ENCODE results near the gene SIRT3. TPM values are rescaled to one million over a fixed set of nuclear protein-coding genes. Genes with fewer than 3 reads are reported as not detected.

The SIRT3 gene
- total and polyA plus RNA-seq, 2 donors (not counting 1 experiment from before 2014, with no cell fraction given) = 8.8 to 11.0 TPM

DNA sequence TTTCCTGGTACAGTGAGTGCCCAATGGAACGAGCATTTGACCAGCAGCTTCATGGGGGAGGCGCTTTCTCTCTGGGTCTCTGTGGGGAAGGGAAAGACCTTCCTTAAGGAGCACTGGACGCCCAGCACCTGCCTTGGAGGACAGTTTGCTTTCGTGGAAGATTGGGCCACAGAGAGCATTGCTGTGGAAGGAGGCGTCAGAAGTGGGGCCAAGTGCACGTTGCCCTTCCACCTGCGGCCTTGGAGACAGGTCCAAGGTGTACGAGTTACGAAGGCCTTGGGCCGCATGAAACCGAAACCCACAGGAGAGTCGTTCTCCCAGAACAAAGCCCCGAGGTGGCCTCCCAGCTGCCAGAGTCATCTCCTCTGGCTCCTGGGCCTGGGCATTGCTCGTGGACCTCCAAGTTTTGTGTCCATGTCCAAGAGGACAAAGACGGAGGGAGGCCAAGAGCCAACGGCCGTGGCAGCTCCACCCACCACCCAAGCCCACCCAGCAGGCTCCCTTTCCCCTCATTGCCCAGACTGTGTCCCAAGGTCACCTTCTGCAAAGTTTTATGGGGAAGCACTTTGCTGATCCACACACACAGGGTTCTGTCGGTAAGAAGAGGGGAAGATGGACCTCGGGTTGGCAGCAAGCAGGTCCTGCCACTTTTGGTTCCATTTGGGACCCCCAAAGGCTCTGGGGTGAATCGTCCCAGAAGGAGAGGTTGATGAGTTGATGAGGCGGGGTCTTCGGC, 36.2 kb upstream of the SIRT3 start:
- TF ChIP-seq EZH2 (IDR thresholded peaks at IDR 0.05; ENCODE audit: low read length, missing control alignments) = no peak
- TF ChIP-seq, protein P1, sequence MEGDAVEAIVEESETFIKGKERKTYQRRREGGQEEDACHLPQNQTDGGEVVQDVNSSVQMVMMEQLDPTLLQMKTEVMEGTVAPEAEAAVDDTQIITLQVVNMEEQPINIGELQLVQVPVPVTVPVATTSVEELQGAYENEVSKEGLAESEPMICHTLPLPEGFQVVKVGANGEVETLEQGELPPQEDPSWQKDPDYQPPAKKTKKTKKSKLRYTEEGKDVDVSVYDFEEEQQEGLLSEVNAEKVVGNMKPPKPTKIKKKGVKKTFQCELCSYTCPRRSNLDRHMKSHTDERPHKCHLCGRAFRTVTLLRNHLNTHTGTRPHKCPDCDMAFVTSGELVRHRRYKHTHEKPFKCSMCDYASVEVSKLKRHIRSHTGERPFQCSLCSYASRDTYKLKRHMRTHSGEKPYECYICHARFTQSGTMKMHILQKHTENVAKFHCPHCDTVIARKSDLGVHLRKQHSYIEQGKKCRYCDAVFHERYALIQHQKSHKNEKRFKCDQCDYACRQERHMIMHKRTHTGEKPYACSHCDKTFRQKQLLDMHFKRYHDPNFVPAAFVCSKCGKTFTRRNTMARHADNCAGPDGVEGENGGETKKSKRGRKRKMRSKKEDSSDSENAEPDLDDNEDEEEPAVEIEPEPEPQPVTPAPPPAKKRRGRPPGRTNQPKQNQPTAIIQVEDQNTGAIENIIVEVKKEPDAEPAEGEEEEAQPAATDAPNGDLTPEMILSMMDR (conservative IDR thresholded peaks at IDR 0.05 in 1 of 2, IDR thresholded peaks at IDR 0.05 in 1 of 2; ENCODE audit: low read depth in 1 of 2, low read length in 2 of 2) = no peak
- no peak overlapping the region for H3K9ac ChIP-seq (ENCODE audit: insufficient read depth, low read length)
- DNase-seq (ENCODE audit: low read depth in 2 of 2) = no peak
- H4K20me1 ChIP-seq (ENCODE audit: control insufficient read depth, extremely low read depth, insufficient read depth, low read length) = no peaks in the 10 kb centered on the region
- no peak overlapping the region for H3K4me2 ChIP-seq (ENCODE audit: extremely low read depth, insufficient read depth, low read length)
- no peak overlapping the region for H3K4me3 ChIP-seq (replicated peaks in 1 of 4; ENCODE audit: control extremely low read depth in 1 of 4, insufficient read depth in 1 of 4, low read depth in 3 of 4, low read length in 4 of 4)
- peaks cover 4% of the 10 kb centered on the region for H3K4me1 ChIP-seq (ENCODE audit: control insufficient read depth, extremely low read depth, insufficient read depth, low read length)
- no peak overlapping the region for H2AFZ ChIP-seq (ENCODE audit: low read length)
- peaks cover 18% of the 10 kb centered on the region for H3K27me3 ChIP-seq (ENCODE audit: control insufficient read depth, insufficient read depth, low read length)
- no peaks in the 10 kb centered on the region for H3K9me3 ChIP-seq (ENCODE audit: control insufficient read depth, insufficient read depth, low read depth, low read length)
- H3K27ac ChIP-seq (ENCODE audit: insufficient read depth, low read length) = no peak overlapping the region
- H3K36me3 ChIP-seq (ENCODE audit: control insufficient read depth, insufficient read depth, low read length) = no peaks in the 10 kb centered on the region
- H3K79me2 ChIP-seq (ENCODE audit: control insufficient read depth, insufficient read depth, low read length) = no peaks in the 10 kb centered on the region

DNA sequence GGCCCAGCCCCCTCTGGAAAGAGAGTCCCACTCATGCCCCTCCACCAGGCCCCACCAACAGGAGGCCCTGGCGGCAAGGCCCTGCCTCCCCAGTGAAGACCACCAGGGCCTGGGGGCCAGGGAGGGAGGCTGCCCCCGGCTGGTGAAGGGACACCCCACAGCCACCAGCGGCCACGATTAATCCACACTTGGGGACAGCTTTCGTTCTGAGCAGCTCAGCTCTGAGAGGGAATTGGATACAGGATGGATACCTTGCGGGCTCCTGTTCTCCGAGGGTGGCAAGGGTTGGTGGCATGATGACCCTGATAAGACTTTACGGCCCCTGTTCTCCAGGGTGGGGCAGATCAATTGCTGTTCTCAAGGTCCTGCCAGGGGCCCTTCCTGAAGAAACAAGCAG, 35.2 kb upstream of the SIRT3 start:
- H3K9me3 ChIP-seq (ENCODE audit: control insufficient read depth, insufficient read depth, low read depth, low read length) = no peaks in the 10 kb centered on the region
- no peak overlapping the region for H3K27ac ChIP-seq (ENCODE audit: insufficient read depth, low read length)
- H3K4me1 ChIP-seq (ENCODE audit: control insufficient read depth, extremely low read depth, insufficient read depth, low read length) = peaks cover 4% of the 10 kb centered on the region
- no peaks in the 10 kb centered on the region for H4K20me1 ChIP-seq (ENCODE audit: control insufficient read depth, extremely low read depth, insufficient read depth, low read length)
- no peak overlapping the region for H2AFZ ChIP-seq (ENCODE audit: low read length)
- no peak overlapping the region for H3K4me2 ChIP-seq (ENCODE audit: extremely low read depth, insufficient read depth, low read length)
- DNase-seq (ENCODE audit: low read depth in 2 of 2) = no peak
- H3K4me3 ChIP-seq (replicated peaks in 1 of 4; ENCODE audit: control extremely low read depth in 1 of 4, insufficient read depth in 1 of 4, low read depth in 3 of 4, low read length in 4 of 4) = no peak overlapping the region
- H3K9ac ChIP-seq (ENCODE audit: insufficient read depth, low read length) = no peak overlapping the region
- no peaks in the 10 kb centered on the region for H3K79me2 ChIP-seq (ENCODE audit: control insufficient read depth, insufficient read depth, low read length)
- H3K27me3 ChIP-seq (ENCODE audit: control insufficient read depth, insufficient read depth, low read length) = peaks cover 13% of the 10 kb centered on the region
- H3K36me3 ChIP-seq (ENCODE audit: control insufficient read depth, insufficient read depth, low read length) = no peaks in the 10 kb centered on the region
- TF ChIP-seq EZH2 (IDR thresholded peaks at IDR 0.05; ENCODE audit: low read length, missing control alignments) = no peak
- TF ChIP-seq, protein P1 (conservative IDR thresholded peaks at IDR 0.05 in 1 of 2, IDR thresholded peaks at IDR 0.05 in 1 of 2; ENCODE audit: low read depth in 1 of 2, low read length in 2 of 2) = no peak

DNA sequence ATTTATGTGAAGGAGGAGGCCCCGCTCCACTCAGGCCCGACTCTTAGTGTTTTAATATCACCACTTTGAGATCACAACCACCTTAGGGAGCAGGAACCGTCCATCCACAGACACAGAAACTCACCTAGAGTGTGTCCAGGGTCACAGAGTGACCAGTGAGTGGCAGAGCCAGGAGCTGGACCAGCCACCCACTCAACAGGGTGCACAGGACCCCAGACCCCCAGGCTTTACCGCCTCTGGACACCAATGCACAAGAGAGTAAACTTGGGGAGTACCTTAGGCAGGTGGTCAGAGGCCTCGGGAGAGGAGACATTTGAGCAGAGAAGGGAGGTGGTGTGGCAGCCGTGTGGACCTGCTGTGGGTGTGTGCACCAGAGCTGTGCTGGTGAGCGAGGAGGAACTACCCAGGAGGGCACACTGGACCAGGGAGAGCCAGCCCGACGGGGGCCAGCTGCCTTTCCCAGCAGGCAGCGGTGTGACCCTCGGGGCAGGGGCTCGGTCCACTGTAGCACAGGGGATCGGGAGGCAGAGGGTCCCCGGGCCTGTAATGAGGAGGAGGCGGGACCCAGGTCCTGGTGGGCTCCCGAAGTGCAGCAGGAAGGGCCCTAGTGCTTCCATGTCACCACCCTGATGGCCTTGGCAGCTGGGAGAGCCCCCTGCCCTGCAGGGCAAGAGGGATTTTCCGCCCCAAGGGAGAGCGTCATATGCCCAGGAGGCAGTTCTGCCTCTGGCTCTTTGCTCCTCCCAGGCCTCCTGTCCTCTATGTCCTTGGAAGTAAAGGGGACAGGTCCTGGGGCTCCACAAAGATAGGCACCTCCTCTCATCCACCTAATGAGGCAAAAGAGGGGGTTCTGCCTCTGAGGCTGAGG, 34.5 kb upstream of the SIRT3 start:
- no peak for DNase-seq (ENCODE audit: low read depth in 2 of 2)
- Histone ChIP-seq H3K27ac (ENCODE audit: insufficient read depth, low read length) (no peak overlapping the region), H3K9ac (ENCODE audit: insufficient read depth, low read length) (no peak overlapping the region), H2AFZ (ENCODE audit: low read length) (no peak overlapping the region), H3K9me3 (ENCODE audit: control insufficient read depth, insufficient read depth, low read depth, low read length) (no peaks in the 10 kb centered on the region), H3K4me1 (ENCODE audit: control insufficient read depth, extremely low read depth, insufficient read depth, low read length) (peaks cover 4% of the 10 kb centered on the region), H3K27me3 (ENCODE audit: control insufficient read depth, insufficient read depth, low read length) (peaks cover 13% of the 10 kb centered on the region), H3K36me3 (ENCODE audit: control insufficient read depth, insufficient read depth, low read length) (no peaks in the 10 kb centered on the region), H3K4me3 (replicated peaks in 1 of 4; ENCODE audit: control extremely low read depth in 1 of 4, insufficient read depth in 1 of 4, low read depth in 3 of 4, low read length in 4 of 4) (no peak overlapping the region), H4K20me1 (ENCODE audit: control insufficient read depth, extremely low read depth, insufficient read depth, low read length) (no peaks in the 10 kb centered on the region), H3K79me2 (ENCODE audit: control insufficient read depth, insufficient read depth, low read length) (no peaks in the 10 kb centered on the region), H3K4me2 (ENCODE audit: extremely low read depth, insufficient read depth, low read length) (no peak overlapping the region)
- TF ChIP-seq, protein P1 (conservative IDR thresholded peaks at IDR 0.05 in 1 of 2, IDR thresholded peaks at IDR 0.05 in 1 of 2; ENCODE audit: low read depth in 1 of 2, low read length in 2 of 2) = no peak
- TF ChIP-seq EZH2 (IDR thresholded peaks at IDR 0.05; ENCODE audit: low read length, missing control alignments) = no peak
